ENCODE results near the gene C9orf50. TPM values are rescaled to one million over a fixed set of nuclear protein-coding genes. Genes with fewer than 3 reads are reported as not detected.
"Not testable (repeated sequence)": the region's sequence is repeated elsewhere in the genome, so short reads cannot be mapped to it uniquely, and the experiment has no call there.

C9orf50 gene
- total RNA-seq, 1 donor from 2014 or later: not detected

GRCh38 chr9:129666575-129666974 is 45.7 kb upstream of the C9orf50 start:
- peaks cover 33% of the 10 kb centered on the region for H3K27me3 ChIP-seq (ENCODE audit: control insufficient read depth, insufficient read depth, low read length)
- no peak for TF ChIP-seq CTCF (IDR thresholded peaks at IDR 0.05; ENCODE audit: insufficient read depth, low read length, poor library complexity, severe bottlenecking)
- H3K36me3 ChIP-seq (ENCODE audit: control insufficient read depth, insufficient read depth, low read length): no peaks in the 10 kb centered on the region
- DNase-seq (ENCODE audit: low read depth): no peak
- H3K4me3 ChIP-seq (ENCODE audit: low read depth, low read length): no peak overlapping the region

GRCh38 chr9:129665814-129666520 is 45.1 kb upstream of the C9orf50 start:
- Histone ChIP-seq H3K36me3 (ENCODE audit: control insufficient read depth, insufficient read depth, low read length) (no peaks in the 10 kb centered on the region), H3K27me3 (ENCODE audit: control insufficient read depth, insufficient read depth, low read length) (peaks cover 33% of the 10 kb centered on the region), H3K4me3 (ENCODE audit: low read depth, low read length) (peak overlapping the region; percentile 18)
- no peak for DNase-seq (ENCODE audit: low read depth)
- no peak for TF ChIP-seq CTCF (IDR thresholded peaks at IDR 0.05; ENCODE audit: insufficient read depth, low read length, poor library complexity, severe bottlenecking)

- H3K36me3 ChIP-seq (ENCODE audit: control insufficient read depth, insufficient read depth, low read length): no peaks in the 10 kb centered on the region
- no peak for DNase-seq (ENCODE audit: low read depth)
- TF ChIP-seq CTCF (IDR thresholded peaks at IDR 0.05; ENCODE audit: insufficient read depth, low read length, poor library complexity, severe bottlenecking): no peak
- H3K27me3 ChIP-seq (ENCODE audit: control insufficient read depth, insufficient read depth, low read length): peaks cover 33% of the 10 kb centered on the region
- H3K4me3 ChIP-seq (ENCODE audit: low read depth, low read length): peak within 1 kb of the TSS; percentile 18
These were observed 44.5 kb upstream of the C9orf50 start, which contains the start of gene PRRX2 for GRCh38 chr9:129665389-129665775. Gene PRRX2 (plus strand): TSS chr9:129665647. CDS start chr9:129665868, 221 bp downstream.

GRCh38 chr9:129664746-129665388 is 44.0 kb upstream of the C9orf50 start:
- Histone ChIP-seq H3K4me3 (ENCODE audit: low read depth, low read length) (no peak overlapping the region), H3K27me3 (ENCODE audit: control insufficient read depth, insufficient read depth, low read length) (peaks cover 33% of the 10 kb centered on the region), H3K36me3 (ENCODE audit: control insufficient read depth, insufficient read depth, low read length) (no peaks in the 10 kb centered on the region)
- no peak for DNase-seq (ENCODE audit: low read depth)
- TF ChIP-seq CTCF (IDR thresholded peaks at IDR 0.05; ENCODE audit: insufficient read depth, low read length, poor library complexity, severe bottlenecking): no peak

GRCh38 chr9:129662239-129662638 is 41.3 kb upstream of the C9orf50 start:
- DNase-seq (ENCODE audit: low read depth); H3K36me3 ChIP-seq (ENCODE audit: control insufficient read depth, insufficient read depth, low read length); H3K4me3 ChIP-seq (ENCODE audit: low read depth, low read length): not testable (repeated sequence)
- peaks cover 26% of the 10 kb centered on the region for H3K27me3 ChIP-seq (ENCODE audit: control insufficient read depth, insufficient read depth, low read length)

GRCh38 chr9:129661029-129661428 is 40.1 kb upstream of the C9orf50 start:
- Histone ChIP-seq H3K36me3 (ENCODE audit: control insufficient read depth, insufficient read depth, low read length) (no peaks in the 10 kb centered on the region), H3K27me3 (ENCODE audit: control insufficient read depth, insufficient read depth, low read length) (peaks cover 15% of the 10 kb centered on the region)
- TF ChIP-seq CTCF (IDR thresholded peaks at IDR 0.05; ENCODE audit: insufficient read depth, low read length, poor library complexity, severe bottlenecking): no peak

More at GRCh38 chr9:129661029-129661428, 40.1 kb upstream of the C9orf50 start:
- H3K4me3 ChIP-seq (ENCODE audit: low read depth, low read length): no peak overlapping the region
- no peak for DNase-seq (ENCODE audit: low read depth)
